CD4-positive, alpha-beta T cell treated with Interleukin-15 for 1 hour (primary cell): ENCODE results near the gene SCUBE1.
"Not testable (repeated sequence)": the region's sequence is repeated elsewhere in the genome, so short reads cannot be mapped to it uniquely, and the experiment has no call there.

Experiments
- DNase-seq: peaks from one replicate; pipeline ENCODE4 v3.0.0-alpha.2; 2020

Gene SCUBE1

DNA sequence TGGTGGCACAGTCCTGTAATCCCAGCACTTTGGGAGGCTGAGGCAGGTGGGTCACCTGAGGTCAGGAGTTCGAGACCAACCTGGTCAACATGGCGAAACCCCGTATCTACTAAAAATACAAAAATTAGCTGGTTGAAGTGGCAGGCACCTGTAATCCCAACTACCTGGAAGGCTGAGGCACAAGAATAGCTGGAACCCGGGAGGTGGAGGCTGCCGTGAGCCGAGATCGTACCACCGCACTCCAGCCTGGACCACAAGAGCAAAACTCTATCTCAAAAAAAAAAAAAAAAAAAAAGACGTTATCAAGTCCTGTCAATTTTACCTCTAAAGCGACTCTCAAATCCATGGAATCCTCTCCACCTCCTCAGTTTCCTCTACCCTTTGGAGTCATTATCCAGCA lies 12.5 kb upstream of the SCUBE1 start:
- not testable (repeated sequence) for DNase-seq

DNA sequence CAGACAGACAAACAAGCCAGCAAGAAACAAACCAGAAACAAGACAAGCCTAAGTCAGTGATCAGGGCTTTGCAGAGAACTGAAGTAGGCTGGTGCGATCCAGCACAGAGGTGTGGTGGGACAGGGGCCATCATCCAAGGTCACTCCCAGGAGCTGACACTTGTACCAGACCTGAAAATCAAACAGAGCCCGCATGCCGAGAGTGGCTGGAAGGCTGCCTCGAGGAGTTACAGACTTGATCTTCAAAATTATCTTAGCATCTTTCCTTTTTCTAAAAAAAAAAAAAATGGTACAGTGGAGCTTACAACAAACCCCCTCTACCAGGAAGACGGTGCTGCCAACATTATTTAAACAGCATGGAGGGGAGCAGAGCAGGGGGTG lies 8.8 kb upstream of the SCUBE1 start:
- DNase-seq = no peak

DNA sequence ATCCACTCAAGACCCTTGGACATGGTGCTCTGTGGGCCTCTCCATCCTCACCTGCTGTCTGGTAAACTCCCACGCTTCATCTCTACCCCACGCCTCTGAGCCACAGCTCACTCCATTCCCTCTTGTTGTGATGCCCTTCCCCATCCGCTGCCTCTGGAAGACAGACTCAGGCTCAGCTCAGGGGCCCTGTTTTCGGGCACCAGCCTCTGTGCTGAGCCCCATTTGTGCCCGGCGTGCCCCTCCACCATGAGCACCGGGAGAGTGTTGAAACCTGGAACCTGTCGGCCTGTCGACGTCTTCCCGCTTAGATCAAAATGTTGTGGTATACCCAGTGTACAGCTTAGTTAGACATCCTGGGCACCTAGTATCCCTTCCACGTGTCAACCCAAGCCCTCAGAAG lies 6.5 kb upstream of the SCUBE1 start:
- no peak for DNase-seq

DNA sequence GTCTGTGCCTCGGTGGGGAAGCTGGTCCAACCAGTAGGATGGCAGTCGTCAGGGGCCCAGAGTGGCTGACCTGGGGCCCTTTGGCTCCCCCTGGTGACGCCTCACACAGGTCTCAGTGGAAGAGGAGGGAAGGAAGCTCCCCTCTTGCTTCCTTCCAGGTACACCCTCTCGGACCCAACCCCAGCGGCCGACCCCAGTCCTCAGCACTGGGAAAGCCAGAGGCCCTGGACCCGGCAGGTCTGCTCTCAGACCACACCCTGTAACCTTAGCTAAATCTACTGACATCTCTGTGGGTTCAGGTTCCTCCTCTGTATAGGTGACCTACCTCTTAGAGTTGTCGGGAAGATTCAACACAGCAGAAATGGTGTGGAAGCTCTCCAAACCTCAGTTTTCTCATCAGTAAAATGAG lies 3.4 kb upstream of the SCUBE1 start:
- peak; percentile 47 for DNase-seq

DNA sequence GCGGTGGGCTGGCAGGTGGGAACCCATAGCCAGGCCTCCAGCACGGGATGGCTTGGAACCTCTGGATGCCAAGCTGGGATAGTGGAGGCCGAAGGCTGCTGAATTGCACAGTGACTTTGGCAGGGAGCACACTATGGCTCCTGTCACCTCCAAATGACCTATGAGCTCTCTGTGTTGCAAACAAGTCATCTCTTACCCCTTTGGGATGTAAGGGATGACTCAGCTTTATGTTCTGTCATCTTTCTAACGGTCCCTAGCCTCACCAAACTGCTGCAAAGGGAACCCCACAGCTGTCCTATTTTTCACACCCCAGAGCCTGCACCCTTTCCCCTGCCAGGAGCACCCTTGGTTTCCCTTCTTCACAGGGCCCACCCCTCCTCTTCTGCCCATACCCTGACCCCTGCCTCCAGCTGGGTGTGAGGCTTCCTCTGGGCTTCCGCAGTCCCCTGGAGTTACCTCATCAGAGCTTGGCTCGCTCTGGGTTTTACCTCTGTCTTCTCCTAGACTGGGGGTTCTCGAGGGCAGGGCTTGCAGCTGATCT lies 2.7 kb upstream of the SCUBE1 start:
- DNase-seq = no peak

DNA sequence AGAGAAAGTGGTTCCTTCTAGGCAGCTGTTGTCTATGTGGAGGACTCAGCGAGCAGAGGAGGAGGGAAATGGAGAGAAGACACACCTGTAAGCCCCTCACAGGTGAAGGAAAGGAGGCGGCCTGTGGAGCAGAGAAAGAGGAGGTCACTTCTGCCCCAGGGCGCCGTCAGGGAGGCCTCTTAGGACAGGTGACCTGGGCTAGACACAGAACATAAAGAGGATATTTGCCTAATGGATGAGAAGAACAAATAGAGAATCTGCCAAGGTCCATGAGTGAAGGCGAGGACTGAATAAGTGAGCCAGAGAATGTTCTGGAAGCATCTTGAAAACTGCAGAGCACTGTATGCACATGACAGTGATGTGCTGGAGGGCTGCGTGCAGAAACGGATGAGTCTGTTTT lies 2.2 kb upstream of the SCUBE1 start:
- DNase-seq = no peak

DNA sequence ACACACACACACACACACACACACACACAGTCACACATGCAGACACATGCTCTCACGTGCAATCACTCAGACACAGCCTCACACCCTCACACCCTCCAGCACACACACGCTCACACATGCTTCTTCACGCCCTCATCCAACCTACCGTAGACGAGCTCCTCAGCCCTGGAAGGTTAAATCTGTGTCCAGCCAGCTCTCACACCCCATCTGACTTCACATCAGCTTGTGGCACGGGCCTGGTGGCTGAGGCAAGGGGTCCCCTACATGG lies 1.3 kb upstream of the SCUBE1 start:
- no peak for DNase-seq

DNA sequence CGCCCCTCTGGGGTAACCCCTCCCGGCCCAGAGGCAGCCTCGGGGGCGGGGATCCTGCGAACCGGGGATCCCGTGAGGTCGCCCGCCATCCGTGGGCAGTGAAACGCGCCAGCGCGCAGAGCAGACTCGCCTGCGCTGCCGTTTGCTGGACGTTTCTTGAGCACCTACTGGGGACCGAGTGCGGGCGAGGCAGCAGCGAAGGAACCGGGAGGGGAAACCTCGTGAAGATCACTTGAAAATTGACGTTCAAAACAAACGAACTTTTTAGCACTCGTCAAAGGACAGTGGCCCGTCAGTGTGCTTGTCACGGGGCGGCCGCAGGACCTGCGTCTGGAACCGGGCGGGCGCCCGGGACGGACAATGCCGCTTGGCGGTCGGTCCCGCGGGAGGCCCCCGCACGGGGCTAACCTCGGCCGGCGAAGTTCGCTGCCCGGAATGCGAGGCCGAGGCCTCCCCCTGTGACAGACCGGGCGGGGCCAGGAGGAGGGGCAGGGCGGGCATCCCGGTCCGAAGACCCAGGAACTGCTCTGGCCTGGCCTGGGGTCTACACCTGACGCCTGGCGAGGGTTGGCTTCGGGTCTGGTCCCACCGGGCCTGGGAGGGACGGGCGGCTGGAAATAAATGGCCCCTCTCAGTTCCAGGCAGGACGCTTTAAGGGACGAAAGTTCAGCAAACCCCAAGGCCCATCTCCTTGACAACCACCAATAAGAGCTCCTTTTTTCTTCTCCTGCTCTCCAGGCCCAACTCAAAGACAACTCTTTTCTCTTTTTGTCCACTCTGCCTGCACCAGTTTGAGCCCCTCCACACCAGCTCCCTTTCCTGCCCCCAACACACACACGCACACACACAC lies 723 bp upstream of the SCUBE1 start:
- no peak for DNase-seq

DNA sequence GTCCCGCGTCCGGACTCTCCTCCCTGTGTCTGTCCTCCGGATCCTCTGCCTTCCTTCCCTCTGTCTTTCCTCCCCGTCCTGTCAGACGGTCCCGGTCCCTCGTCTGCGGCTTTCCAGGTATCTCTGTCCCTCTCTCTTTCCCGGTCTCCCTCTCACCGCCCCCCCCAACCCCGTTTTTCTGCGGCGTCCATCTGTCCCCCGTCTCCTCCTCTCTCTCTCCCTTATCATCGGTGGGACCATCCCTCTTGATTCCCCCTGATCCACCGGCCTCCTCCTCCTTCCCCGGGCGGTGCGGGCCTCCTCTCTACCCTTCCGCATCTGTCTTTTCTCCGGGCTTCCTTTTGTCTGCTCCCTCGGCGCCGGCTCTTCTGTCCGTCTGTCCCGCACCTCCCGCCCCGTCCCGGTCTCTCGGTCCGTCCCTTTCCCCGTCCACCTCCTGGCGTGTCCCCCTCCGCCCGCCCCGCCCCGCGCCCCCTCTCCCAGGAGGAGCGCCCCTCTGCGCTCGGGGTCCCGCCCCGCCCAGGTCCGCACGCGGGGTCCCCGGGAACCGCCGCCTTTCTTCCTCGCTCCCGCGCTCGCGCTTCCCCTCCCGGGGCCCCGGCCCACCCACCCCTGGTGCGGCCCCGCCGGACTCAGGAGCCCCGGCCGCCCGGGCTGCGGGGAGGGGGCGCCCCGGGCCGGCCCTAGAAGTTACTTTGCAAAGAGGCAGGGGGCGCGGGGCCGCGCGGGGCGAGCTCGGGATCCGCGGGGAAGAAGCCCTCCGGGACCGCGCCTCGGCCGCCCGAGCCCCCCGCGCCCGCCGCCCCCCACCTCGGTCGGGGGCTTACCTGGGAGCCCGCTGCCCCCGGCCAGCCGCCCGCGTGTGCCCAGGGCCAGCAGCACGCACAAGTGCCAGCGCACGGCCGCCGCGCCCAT lies 568 bp downstream of the SCUBE1 start:
- no peak for DNase-seq

DNA sequence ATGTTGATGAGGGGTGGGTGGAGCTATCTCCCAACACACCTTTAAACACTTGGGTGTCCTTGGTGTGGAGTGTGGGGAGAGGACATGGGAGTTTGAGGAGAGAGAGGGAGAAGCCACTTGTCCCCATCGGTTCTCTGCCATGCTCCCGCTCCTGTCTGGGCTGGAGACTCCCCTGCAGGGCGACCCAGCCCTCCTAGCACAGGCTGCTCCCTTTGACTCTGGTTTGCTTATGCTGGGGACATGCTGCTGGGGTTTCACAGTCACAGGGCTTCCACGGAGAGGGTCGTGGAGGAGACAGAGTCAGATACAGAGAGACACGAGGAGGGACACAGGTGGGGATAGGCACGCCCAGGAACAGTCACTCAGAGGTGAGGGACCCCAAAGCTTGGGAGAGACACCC lies 1.6 kb downstream of the SCUBE1 start:
- DNase-seq = no peak

DNA sequence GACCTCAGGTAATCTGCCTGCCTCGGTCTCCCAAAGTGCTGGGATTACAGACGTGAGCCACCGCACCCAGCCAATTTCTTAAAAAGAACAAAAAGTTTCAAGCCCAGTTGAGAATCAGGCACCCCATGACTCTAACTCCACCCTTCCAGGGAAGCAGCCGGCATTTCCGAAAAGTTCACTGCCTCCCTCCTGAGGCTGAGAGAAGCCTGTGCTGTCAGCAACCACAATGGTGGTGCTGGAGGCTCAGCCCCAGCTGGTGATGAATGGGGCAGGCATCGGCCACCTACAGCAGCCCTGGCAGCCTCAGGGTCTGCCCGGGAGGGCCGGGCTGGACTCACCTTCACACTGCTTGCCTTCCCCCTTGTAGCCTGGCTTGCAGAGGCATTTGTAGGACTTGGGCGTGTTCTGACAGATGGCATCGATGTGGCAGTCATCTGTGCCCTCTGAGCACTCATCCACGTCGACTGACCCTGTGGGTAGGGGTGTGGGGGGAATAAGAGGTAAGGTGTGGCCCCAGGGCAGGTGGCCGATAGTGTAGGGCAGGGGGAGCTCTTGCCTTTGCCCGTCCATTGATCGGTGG lies 4.3 kb downstream of the SCUBE1 start:
- DNase-seq = no peak

DNA sequence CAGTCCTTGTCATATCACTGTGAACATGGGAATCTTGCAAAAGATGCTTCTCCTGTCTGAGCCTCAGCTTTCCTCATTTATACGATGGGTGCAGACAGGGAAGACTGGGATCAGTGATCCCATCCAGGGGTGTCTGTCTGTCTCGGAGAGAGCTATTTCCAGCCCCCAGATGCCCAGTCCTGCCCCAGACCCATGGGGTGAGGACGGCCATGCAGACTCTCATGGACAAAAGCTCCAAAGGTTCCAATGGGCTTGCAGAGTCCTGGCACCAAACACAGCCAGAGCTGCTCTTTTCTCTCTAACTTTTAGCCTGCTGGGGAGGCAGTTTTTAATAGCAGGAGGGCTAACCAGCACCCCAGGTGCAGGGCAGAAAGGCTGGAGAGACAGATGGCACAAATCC lies 5.2 kb downstream of the SCUBE1 start:
- no peak for DNase-seq

DNA sequence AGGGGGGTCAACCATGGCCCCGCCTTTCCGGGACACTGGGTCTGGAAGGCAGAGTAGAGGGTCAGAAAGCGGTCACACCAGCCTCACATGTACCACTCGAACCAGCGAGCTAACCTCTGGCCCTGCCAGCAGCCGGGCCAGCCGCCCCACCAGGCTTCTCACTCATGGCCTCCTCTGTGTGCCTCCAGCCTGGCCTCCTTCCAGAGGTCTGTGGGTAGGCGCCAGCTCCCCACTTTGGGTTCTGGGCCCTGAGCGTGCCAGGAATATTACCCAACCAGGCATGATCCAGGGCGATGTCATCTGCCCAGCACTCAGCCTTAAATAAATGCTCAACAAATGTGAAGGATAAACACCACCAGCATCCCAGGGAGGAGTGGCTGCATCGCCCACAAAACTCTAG lies 5.8 kb downstream of the SCUBE1 start:
- DNase-seq = no peak

DNA sequence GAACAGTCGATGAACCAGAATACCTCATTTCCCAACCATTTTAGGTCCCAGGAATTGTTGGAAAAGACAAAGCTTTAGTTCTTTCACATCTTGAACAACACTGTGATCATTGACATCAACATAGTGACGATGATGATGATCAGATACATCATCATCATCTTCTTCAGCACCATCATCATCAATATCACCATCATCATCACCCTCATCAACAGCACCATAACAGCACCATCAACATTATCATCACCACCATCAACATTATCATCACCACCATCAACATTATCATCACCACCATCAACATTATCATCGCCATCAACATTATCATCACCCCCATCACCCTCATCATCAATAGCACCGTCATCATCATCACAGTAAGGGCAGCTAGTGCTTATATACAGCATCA lies 8.8 kb downstream of the SCUBE1 start:
- DNase-seq = no peak

DNA sequence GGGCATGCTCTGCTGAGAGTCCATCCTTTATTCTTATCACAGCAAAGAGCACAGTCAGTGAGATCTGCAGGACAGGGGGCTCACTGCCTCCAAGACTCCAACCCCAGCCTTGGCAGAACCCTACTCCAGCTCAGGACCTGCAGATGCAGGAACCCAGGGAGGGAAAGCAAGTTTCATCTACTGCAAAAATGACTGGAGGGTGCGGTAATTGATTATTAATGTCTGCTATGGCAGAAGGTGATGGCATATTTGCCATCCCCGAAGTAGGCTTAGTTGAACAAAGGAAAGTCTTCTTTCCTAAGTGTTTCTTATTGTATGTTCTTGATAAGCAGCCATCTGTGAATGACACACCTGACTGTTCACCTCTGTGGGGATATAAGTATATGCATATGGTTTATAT lies 9.2 kb downstream of the SCUBE1 start:
- DNase-seq = no peak

DNA sequence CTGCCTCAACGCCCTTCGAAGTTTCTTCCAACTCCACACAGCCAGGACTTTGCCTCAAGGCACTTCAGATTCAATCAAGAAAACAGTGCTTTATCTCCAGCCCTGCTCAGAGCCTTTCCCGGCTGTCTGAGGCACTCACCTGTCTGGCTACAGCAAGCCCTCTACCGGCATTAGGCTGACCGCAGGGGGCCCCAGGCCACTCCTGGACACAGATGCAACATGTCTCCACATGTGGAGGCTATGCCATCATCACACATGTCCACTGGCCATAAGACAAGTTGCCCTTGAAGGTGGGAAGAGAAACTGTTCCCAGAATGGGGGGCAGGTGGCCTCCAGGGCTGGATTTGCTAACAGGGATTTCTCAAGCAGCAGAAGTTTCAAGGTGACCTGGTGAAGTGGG lies 10.0 kb downstream of the SCUBE1 start:
- DNase-seq = no peak

DNA sequence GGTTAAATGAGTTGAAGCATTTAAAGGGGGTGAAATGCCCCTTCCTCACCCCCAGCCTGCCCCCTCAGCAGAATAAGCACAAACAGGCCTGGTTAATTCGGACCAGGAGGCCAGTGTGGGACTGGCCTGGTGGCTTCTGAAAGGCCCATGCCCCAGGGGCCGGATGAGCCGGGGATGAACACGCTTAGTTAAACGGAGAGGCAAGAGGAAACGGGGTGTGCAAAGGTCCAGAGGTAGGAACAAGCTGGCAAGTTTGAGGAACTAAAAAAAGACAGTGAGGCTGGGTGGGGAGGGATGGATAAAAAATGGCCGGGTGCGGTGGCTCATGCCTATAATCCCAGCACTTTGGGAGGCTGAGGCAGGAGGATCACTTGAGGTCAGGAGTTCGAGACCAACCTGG lies 11.5 kb downstream of the SCUBE1 start:
- DNase-seq = no peak

DNA sequence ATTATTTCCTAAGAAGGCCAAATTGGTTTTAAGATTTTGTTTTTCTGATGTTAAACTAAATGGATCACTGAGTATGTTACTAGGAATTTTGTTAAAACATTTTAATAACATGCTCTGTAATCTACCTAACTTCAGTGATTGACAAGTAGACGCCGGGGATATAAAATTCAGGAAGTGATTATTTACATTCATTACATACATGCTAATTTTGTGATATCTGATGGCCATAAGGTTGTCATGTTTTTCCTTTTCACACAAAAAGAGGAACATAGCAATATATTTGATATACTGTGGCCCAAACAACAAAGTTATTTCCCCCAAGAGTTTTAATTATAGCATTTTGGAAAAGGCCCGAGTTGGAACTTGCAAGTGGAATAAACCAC lies 12.1 kb downstream of the SCUBE1 start:
- DNase-seq = no peak

DNA sequence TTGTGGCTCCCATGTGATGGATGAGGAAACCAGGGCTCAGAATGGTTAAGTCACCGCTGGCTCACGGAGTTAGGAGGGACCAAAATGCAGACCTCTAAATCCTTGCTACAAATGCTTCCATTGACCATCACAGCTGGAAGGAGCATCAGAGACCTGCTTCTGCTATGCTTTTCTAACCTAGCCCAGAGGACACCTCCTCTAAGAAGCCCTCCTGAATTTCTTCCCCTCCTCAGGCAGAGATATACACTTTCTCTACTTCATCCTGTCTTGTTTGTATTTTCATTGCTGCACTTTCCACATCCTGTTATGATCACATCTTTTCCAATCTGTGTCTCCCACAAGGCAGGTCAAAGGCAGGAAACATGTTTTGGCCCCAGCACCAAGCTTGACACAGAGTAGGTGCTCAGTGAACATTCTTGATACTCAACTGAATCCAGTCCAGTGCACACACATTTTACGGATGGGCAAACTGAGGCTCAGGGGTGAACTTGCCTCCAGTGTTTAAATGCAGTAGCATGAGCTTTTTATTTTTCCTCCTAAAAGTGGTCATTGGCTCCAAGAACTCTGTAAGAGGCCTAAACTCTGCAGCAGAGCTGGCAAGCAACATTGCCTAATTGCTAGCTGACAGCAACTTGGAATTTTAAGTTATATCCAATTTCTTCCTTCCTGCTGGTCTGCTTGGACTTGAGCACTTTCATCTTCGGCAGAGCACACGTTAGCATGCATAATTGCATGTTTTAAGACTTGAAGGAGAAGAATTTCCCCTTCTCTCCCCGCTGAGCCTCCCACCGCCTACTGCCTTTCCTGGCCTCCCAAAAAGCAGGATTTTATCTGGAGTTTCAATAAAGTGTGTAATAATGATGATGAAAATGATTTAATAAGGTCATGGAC lies 12.7 kb downstream of the SCUBE1 start:
- DNase-seq = no peak

DNA sequence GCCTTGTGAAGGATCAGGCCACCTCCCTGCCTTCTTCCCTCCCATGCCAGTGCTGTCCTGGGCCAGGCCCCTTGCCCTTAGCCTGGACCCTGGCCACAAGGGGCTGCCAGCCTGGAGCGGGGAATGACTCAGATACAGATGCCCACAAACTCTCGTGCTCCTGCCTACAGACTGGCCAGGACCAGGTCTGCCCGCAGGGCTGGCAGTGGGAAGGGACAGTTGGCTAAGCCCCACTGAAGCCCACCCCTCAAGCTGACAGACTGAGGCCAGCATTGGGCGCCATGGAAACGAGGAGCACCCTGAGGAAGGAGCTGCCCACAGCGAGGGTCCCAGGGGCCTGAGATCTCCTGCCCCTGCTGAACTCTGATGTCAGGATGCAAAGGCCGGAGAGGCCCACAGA lies 14.1 kb downstream of the SCUBE1 start:
- no peak for DNase-seq

DNA sequence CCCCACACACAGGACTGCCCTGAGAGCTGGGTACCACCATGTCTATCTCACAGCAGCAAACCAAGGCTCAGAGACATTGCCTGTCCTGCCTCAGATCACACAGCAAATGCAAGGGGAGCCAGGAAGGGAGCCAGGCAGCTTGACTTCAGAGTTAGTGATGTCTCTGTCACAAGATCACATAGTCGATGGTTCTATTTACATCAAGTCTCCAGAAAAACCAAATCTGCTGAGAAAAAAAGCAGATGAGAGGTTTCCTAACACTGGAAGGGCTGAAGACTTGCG lies 16.1 kb downstream of the SCUBE1 start:
- DNase-seq = no peak

DNA sequence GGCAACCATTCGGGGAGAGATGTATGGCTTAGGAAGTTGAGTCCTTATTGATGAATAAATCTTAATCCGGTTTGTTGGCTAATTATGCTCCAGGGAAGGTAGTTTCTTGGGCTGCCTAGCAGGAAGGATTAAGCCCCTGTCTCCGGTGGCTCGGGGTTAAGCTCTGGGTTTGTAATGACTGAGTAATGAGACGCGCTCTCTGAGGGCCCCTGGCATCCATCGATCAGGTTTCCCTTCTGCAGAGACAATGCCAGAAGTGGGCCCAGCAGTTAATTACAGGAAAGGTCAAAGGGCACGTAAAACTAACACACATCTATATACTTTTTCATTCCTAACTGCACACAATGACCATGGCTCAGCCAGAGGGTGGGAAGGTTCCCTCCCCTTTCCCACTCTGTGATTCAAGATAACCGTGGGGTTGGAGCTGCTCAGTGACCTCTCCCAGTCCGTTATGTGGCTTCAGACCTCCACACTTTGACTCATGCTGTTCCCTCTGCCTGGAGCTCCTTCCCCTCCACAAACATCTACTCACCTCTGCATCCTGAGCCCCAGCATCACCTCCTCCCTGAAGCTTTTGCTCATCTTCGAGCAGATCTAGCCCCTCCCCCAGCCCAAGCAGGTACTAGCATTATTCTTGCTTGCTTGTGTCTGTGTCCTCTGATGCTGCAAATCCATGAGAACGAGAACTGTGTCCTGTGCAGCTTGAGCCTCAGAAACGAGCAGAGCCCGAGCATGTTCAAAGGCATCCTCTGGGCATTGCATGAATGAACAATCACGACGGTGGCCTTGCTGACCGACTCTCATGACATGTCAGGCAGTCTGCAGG lies 16.6 kb downstream of the SCUBE1 start:
- no peak for DNase-seq
